GM18505 (cell line): Measurements from ENCODE around the gene LRFN5.
A peak's percentile ranks its signal among the peaks of the same experiment; 100 is the strongest.
"Not testable (repeated sequence)": the region's sequence is repeated elsewhere in the genome, so short reads cannot be mapped to it uniquely, and the experiment has no call there.

Experiments used
- ATAC-seq: cut with Tn5 transposase; IDR thresholded peaks from one replicate; pipeline ENCODE4 v1.9.1; 2021; ENCODE audit not compliant: unreplicated experiment
- POLR2A ChIP-seq: IDR thresholded peaks from 4 replicates; pipeline ENCODE4 v1.6.1; 2011; ENCODE audit warnings: borderline replicate concordance; ENCODE audit not compliant: insufficient read depth, insufficient read length; ENCODE audit errors: extremely low read depth

Gene LRFN5

GRCh38 chr14:41654196-41654595 is 47.5 kb downstream of the LRFN5 start:
- ATAC-seq: no peak
- TF ChIP-seq POLR2A: no peak

GRCh38 chr14:41662780-41663472 is 56.2 kb downstream of the LRFN5 start:
- no peak for ATAC-seq
- TF ChIP-seq POLR2A: no peak

- no peak for ATAC-seq
These were observed 56.8 kb downstream of the LRFN5 start for GRCh38 chr14:41663473-41663850.

GRCh38 chr14:41666301-41666700 is 59.6 kb downstream of the LRFN5 start:
- ATAC-seq: no peak
- no peak for TF ChIP-seq POLR2A

More at GRCh38 chr14:41663473-41663850, 56.8 kb downstream of the LRFN5 start:
- no peak for TF ChIP-seq POLR2A

GRCh38 chr14:41668356-41668755 is 61.7 kb downstream of the LRFN5 start:
- TF ChIP-seq POLR2A: no peak
- ATAC-seq: no peak

GRCh38 chr14:41673601-41674000 is 66.9 kb downstream of the LRFN5 start:
- ATAC-seq: not testable (repeated sequence)

- not testable (repeated sequence) for ATAC-seq
These were observed 67.9 kb downstream of the LRFN5 start for GRCh38 chr14:41674511-41674971.

- no peak for TF ChIP-seq POLR2A
- no peak for ATAC-seq
These were observed 92.8 kb downstream of the LRFN5 start for GRCh38 chr14:41699486-41699885.

- TF ChIP-seq POLR2A: no peak
- ATAC-seq: no peak
These were observed 111.9 kb downstream of the LRFN5 start for GRCh38 chr14:41718477-41719166.

GRCh38 chr14:41739203-41739602 is 132.5 kb downstream of the LRFN5 start:
- ATAC-seq: no peak
- TF ChIP-seq POLR2A: no peak

GRCh38 chr14:41743140-41743539 is 136.5 kb downstream of the LRFN5 start:
- ATAC-seq: no peak
- no peak for TF ChIP-seq POLR2A

- TF ChIP-seq POLR2A: no peak
- ATAC-seq: peak; percentile 97
These were observed 142.8 kb downstream of the LRFN5 start for GRCh38 chr14:41749429-41749828.

GRCh38 chr14:41750575-41750974 is 143.9 kb downstream of the LRFN5 start:
- not testable (repeated sequence) for ATAC-seq

GRCh38 chr14:41758011-41758665 is 151.5 kb downstream of the LRFN5 start:
- no peak for TF ChIP-seq POLR2A

GRCh38 chr14:41761204-41761603 is 154.5 kb downstream of the LRFN5 start:
- TF ChIP-seq POLR2A: no peak
- ATAC-seq: no peak

More at GRCh38 chr14:41758011-41758665, 151.5 kb downstream of the LRFN5 start:
- ATAC-seq: no peak

- no peak for TF ChIP-seq POLR2A
These were observed 160.1 kb downstream of the LRFN5 start for GRCh38 chr14:41766772-41767171.

More at GRCh38 chr14:41766772-41767171, 160.1 kb downstream of the LRFN5 start:
- no peak for ATAC-seq
